NCI-H2081 (cell line): Measurements from ENCODE around the gene BNC2.
"Not testable (repeated sequence)": the region's sequence is repeated elsewhere in the genome, so short reads cannot be mapped to it uniquely, and the experiment has no call there.

Experiments used
- DNase-seq, 2 experiments: peaks; one replicate each; lab custom pipeline; 2025; lab: John Stamatoyannopoulos, UW

Gene BNC2

GRCh38 chr9:16450578-16450977 lies 419.9 kb downstream of the BNC2 start:
- no peak for DNase-seq

- no peak for DNase-seq
These were observed 420.4 kb downstream of the BNC2 start for GRCh38 chr9:16450043-16450442.

GRCh38 chr9:16449076-16449730 lies 421.3 kb downstream of the BNC2 start:
- DNase-seq, result peak in 1 of 2 experiments; percentile 72

- DNase-seq, result no peak
These were observed 422.5 kb downstream of the BNC2 start for GRCh38 chr9:16447946-16448345.

- no peak for DNase-seq
These were observed 423.8 kb downstream of the BNC2 start for GRCh38 chr9:16446636-16447035.

- peak in 1 of 2 experiments; percentile 50 for DNase-seq
These were observed 425.1 kb downstream of the BNC2 start for GRCh38 chr9:16445141-16445920.

- DNase-seq, result no peak
These were observed 427.8 kb downstream of the BNC2 start for GRCh38 chr9:16442622-16443021.

- DNase-seq, result no peak
These were observed 428.7 kb downstream of the BNC2 start for GRCh38 chr9:16441791-16442190.

GRCh38 chr9:16438831-16439230 lies 431.6 kb downstream of the BNC2 start:
- DNase-seq, result not testable (repeated sequence)

GRCh38 chr9:16436545-16436944 lies 433.9 kb downstream of the BNC2 start:
- no peak for DNase-seq

GRCh38 chr9:16434526-16434925 lies 435.9 kb downstream of the BNC2 start:
- no peak for DNase-seq

- DNase-seq, result no peak
These were observed 437.0 kb downstream of the BNC2 start for GRCh38 chr9:16433494-16433893.

- DNase-seq, result no peak
These were observed 438.6 kb downstream of the BNC2 start for GRCh38 chr9:16431666-16432392.

GRCh38 chr9:16429671-16430070 lies 440.8 kb downstream of the BNC2 start:
- no peak for DNase-seq

- no peak for DNase-seq
These were observed 442.5 kb downstream of the BNC2 start for GRCh38 chr9:16427873-16428427.

GRCh38 chr9:16426716-16427115 lies 443.8 kb downstream of the BNC2 start:
- no peak for DNase-seq

GRCh38 chr9:16425562-16426231 lies 444.8 kb downstream of the BNC2 start:
- DNase-seq, result no peak

GRCh38 chr9:16422114-16422513 lies 448.4 kb downstream of the BNC2 start:
- no peak for DNase-seq

GRCh38 chr9:16421532-16421931 lies 448.9 kb downstream of the BNC2 start:
- DNase-seq, result peak in 1 of 2 experiments; percentile 50

- no peak for DNase-seq
These were observed 451.3 kb downstream of the BNC2 start for GRCh38 chr9:16419124-16419523.

GRCh38 chr9:16418721-16419120 lies 451.7 kb downstream of the BNC2 start:
- no peak for DNase-seq

GRCh38 chr9:16417749-16418148 lies 452.7 kb downstream of the BNC2 start:
- DNase-seq, result no peak
